Upper lobe of left lung (tissue), 6 donors: ENCODE measurements around the gene ZNF117. TPM values are rescaled to one million over a fixed set of nuclear protein-coding genes. Genes with fewer than 3 reads are reported as not detected.

Source experiments
- ATAC-seq, 2 donors: fragments of 200-7000 bp; cut with Tn5 transposase; one replicate each; pipeline ENCODE4 v1.9.1; 2022; ENCODE audit warnings: mild to moderate bottlenecking in 2 of 2, moderate library complexity in 2 of 2; ENCODE audit not compliant: low FRiP score in 2 of 2
- DNase-seq, 2 donors: peaks; one replicate each; pipeline ENCODE4 v3.0.0-alpha.2; 2019 to 2020
- H3K27ac ChIP-seq, 4 donors: fragments of 200-600 bp; sonication (generic); one replicate each; pipeline ENCODE4 v1.5.1; 2016 to 2019
- H3K27me3 ChIP-seq, 4 donors: fragments of 200-600 bp; sonication (generic); one replicate each; pipeline ENCODE4 v1.5.1; 2017 to 2019
- H3K36me3 ChIP-seq, 4 donors: fragments of 200-600 bp; sonication (generic); one replicate each; pipeline ENCODE4 v1.5.1; 2016 to 2019
- H3K4me1 ChIP-seq, 4 donors: fragments of 200-600 bp; sonication (generic); one replicate each; pipeline ENCODE4 v1.5.1; 2018 to 2019
- H3K4me3 ChIP-seq, 4 donors: fragments of 200-600 bp; sonication (generic); one replicate each; pipeline ENCODE4 v1.5.1; 2017 to 2019; ENCODE audit warnings: mild to moderate bottlenecking in 2 of 4, moderate library complexity in 1 of 4
- H3K9me3 ChIP-seq, 4 donors: fragments of 200-600 bp; sonication (generic); one replicate each; pipeline ENCODE4 v1.5.1; 2018 to 2019
- CTCF ChIP-seq, 6 experiments: fragments of 450-650 bp in 4 of 6; fragments of 200-600 bp in 2 of 6; sonication (generic) in 2 of 6; IDR thresholded peaks; one replicate each; pipeline ENCODE4 v1.5.1; 2016 to 2019; ENCODE audit warnings: antibody characterized with exemption in 6 of 6
- EP300 ChIP-seq, 4 donors: sonication (generic); formaldehyde crosslinking; IDR thresholded peaks; one replicate each; pipeline ENCODE4 v1.5.1; 2017; ENCODE audit warnings: antibody characterized with exemption in 4 of 4, control low read depth in 2 of 4
- POLR2A ChIP-seq, 4 donors: fragments of 450-650 bp; IDR thresholded peaks; one replicate each; pipeline ENCODE4 v1.5.1; 2016 to 2017; ENCODE audit warnings: antibody characterized with exemption in 4 of 4, mild to moderate bottlenecking in 2 of 4
- POLR2AphosphoS5 ChIP-seq, 2 donors: sonication (generic); formaldehyde crosslinking; IDR thresholded peaks; one replicate each; pipeline ENCODE4 v1.5.1; 2017; ENCODE audit warnings: antibody characterized with exemption in 2 of 2
- WGBS, 2 donors: methylation state at CpG; one replicate each; pipeline ENCODE4 v1.1.5; 2017 to 2018; 5-methylcytosine and 5-hydroxymethylcytosine counted together
- total RNA-seq, 6 donors: library from RNA; depleted of rRNA in 4 of 6; stranded (reverse); fragments of >200 nt in 4 of 6; gene quantifications; one replicate each; pipeline versions ENCODE4 v1.1.0 to v1.2.1, GENCODE V29; 2016 to 2021
- donor health status: DM: no; HTN: no; CAD: no; lungs with moderate emphysema.
- donor health status: DM: no; HTN: yes; CAD: no; lungs with severe emphysema.

ZNF117 gene
- total RNA-seq, 6 donors from 2014 or later, result 9.4 to 34.4 (median 10.4) TPM

- TF ChIP-seq EP300 (IDR thresholded peaks at IDR 0.05) (no peak), CTCF (IDR thresholded peaks at IDR 0.05) (no peak), POLR2AphosphoS5 (IDR thresholded peaks at IDR 0.05) (no peak), POLR2A (IDR thresholded peaks at IDR 0.05) (no peak)
- Histone ChIP-seq H3K4me1 (peaks cover 31 to 57% (median 46%) of the 10 kb centered on the region in 4 donors), H3K36me3 (peaks cover 0 to 12% (median 0%) of the 10 kb centered on the region in 4 donors), H3K4me3 (no peak overlapping the region), H3K27ac (peak overlapping the region in 1 of 4 donors; percentile 35), H3K9me3 (peaks cover 0 to 13% (median 4%) of the 10 kb centered on the region in 4 donors), H3K27me3 (no peaks in the 10 kb centered on the region)
- DNase-seq (no peak), ATAC-seq (no peak)
- 0% methylated on average over 1 of the region's 1 CpG for WGBS, 2 donors
These were observed 10.5 kb upstream of the ZNF117 start for GRCh38 chr7:65001291-65001814.

DNA sequence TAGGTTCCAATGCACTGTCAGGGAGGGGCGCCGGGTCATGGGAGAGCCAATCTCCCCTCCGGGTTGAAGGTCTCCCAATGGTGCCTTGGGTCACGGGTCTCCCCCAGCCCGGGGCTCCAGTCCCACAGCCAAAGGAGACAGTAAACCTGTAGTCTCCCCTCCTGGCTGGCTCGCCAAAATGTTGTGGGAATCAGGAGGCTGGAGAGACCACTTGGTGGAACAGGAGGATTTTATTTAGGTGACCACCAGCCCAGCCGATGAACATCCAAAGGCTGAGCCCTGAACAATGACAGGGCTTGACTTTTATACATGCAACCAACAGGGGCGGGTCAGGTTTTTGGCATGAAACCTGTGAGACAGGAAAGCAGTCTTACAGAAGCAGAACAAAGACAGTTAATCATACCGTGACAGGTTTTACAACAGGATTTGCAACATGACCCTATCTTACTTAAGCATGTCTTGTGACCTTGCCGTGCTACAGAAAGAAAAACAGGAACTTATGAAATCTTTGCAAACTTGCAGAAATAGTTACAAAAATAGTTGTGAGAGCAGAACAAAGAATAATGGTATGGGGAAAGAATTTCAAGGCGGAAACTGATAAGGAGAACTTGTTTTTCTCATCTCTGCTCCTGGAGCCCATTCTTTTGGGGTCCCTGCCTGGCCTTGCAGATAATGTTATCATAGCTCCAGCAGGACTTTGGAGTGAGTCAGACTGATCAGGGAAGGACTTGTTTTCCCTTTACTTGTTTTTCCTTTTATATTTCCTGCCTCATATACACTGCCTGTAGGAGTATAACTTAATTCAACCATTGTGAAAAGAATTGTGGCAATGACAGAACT lies 8.5 kb upstream of the ZNF117 start:
- H3K4me3 ChIP-seq, result no peak overlapping the region
- peak overlapping the region; percentile 67 to 85 (median 84) for H3K27ac ChIP-seq
- WGBS, 2 donors, result 45 to 68% methylated on average over 6 to 11 of the region's 11 CpGs
- no peaks in the 10 kb centered on the region for H3K27me3 ChIP-seq
- peak in 1 of 2 donors; percentile 76 for ATAC-seq
- peaks cover 0 to 31% (median 14%) of the 10 kb centered on the region in 4 donors for H3K9me3 ChIP-seq
- H3K36me3 ChIP-seq, result peaks cover 0 to 12% (median 0%) of the 10 kb centered on the region in 4 donors
- peaks cover 19 to 41% (median 32%) of the 10 kb centered on the region in 4 donors for H3K4me1 ChIP-seq
- peak; percentile 36 to 56 for DNase-seq
- TF ChIP-seq EP300 (IDR thresholded peaks at IDR 0.05) (peak in 1 of 4 donors; percentile 74), POLR2A (IDR thresholded peaks at IDR 0.05) (no peak), CTCF (IDR thresholded peaks at IDR 0.05) (no peak), POLR2AphosphoS5 (IDR thresholded peaks at IDR 0.05) (peak in 1 of 2 donors; percentile 53)

DNA sequence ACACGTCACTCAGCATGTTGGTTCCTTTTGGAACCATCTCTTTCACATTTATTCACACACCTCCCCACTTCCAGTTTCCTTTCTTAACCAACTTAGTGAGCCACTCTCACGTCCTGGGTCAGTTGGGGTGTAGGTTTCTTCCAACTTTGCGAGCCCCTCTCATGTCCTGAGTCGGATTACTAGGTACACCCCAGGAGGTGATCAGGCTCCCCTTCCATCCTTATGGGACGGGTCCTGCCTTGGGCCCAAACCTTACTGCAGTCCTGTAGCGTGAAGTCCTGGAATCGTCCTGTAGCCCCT lies 8.0 kb upstream of the ZNF117 start:
- no peak overlapping the region for H3K4me3 ChIP-seq
- DNase-seq, result no peak

GRCh38 chr7:64997927-64998391 lies 7.1 kb upstream of the ZNF117 start:
- 71 to 76% methylated on average over 8 of the region's 8 CpGs for WGBS, 2 donors
- peaks cover 0 to 41% (median 23%) of the 10 kb centered on the region in 4 donors for H3K9me3 ChIP-seq
- no peak for TF ChIP-seq CTCF (IDR thresholded peaks at IDR 0.05)
- TF ChIP-seq EP300 (IDR thresholded peaks at IDR 0.05), result no peak
- TF ChIP-seq POLR2AphosphoS5 (IDR thresholded peaks at IDR 0.05), result no peak
- no peak for TF ChIP-seq POLR2A (IDR thresholded peaks at IDR 0.05)
- no peak overlapping the region for H3K4me3 ChIP-seq
- ATAC-seq (peak in 1 of 2 donors; percentile 13), DNase-seq (peak in 1 of 2 donors; percentile 53)
- H3K27ac ChIP-seq, result peak overlapping the region in 3 of 4 donors; percentile 17 to 85 (median 46)
- H3K27me3 ChIP-seq, result no peaks in the 10 kb centered on the region
- peaks cover 9 to 30% (median 25%) of the 10 kb centered on the region in 4 donors for H3K4me1 ChIP-seq
- peaks cover 0 to 12% (median 2%) of the 10 kb centered on the region in 4 donors for H3K36me3 ChIP-seq

More for the DNA sequence above, 8.0 kb upstream of the ZNF117 start:
- Histone ChIP-seq H3K27ac (peak overlapping the region; percentile 67 to 85 (median 84)), H3K4me1 (peaks cover 13 to 36% (median 27%) of the 10 kb centered on the region in 4 donors), H3K36me3 (peaks cover 0 to 12% (median 0%) of the 10 kb centered on the region in 4 donors), H3K27me3 (no peaks in the 10 kb centered on the region), H3K9me3 (peaks cover 0 to 36% (median 18%) of the 10 kb centered on the region in 4 donors)
- WGBS, 2 donors, result 96 to 97% methylated on average over 7 of the region's 7 CpGs
- ATAC-seq, result no peak
- TF ChIP-seq POLR2A (IDR thresholded peaks at IDR 0.05) (no peak), CTCF (IDR thresholded peaks at IDR 0.05) (no peak), EP300 (IDR thresholded peaks at IDR 0.05) (no peak), POLR2AphosphoS5 (IDR thresholded peaks at IDR 0.05) (no peak)
